ENCODE results near the gene DUOXA1. TPM values are rescaled to one million over a fixed set of nuclear protein-coding genes. Genes with fewer than 3 reads are reported as not detected.

DUOXA1 gene
- total and polyA plus RNA-seq, 9 of the 15 experiments (the other 6 are each of a cell fraction or from before 2014, with no cell fraction given) = 0.17 to 0.74 (median 0.24) TPM; not detected in 6

- Histone ChIP-seq H3K9me3 (replicated peaks; ENCODE audit: control insufficient read depth, insufficient read depth, low read depth, low read length) (no peaks in the 10 kb centered on the region), H3K9ac (ENCODE audit: insufficient read depth in 1 of 2, low read depth in 2 of 2, low read length in 2 of 2) (no peak overlapping the region), H4K20me1 (replicated peaks; ENCODE audit: control insufficient read depth, insufficient read depth, low read length) (no peaks in the 10 kb centered on the region), H3K4me2 (ENCODE audit: insufficient read depth, low read length) (no peak overlapping the region), H3K79me2 (ENCODE audit: control insufficient read depth, insufficient read depth, low read length) (no peaks in the 10 kb centered on the region), H2AFZ (ENCODE audit: low read depth, low read length) (no peak overlapping the region), H3K9me1 (ENCODE audit: control insufficient read depth, insufficient read depth, low read length) (no peaks in the 10 kb centered on the region), H3K4me3 (no peak overlapping the region), H3K27ac (ENCODE audit: extremely low read depth, low read depth, low read length) (no peak overlapping the region), H3K36me3 (ENCODE audit: control insufficient read depth, insufficient read depth, low read length) (no peaks in the 10 kb centered on the region), H3K27me3 (ENCODE audit: control insufficient read depth in 2 of 2, insufficient read depth in 2 of 2, low read length in 2 of 2) (peaks cover 21 to 35% of the 10 kb centered on the region in 2 experiments), H3K4me1 (replicated peaks in 1 of 2; ENCODE audit: control insufficient read depth in 2 of 2, insufficient read depth in 2 of 2, low read length in 2 of 2) (peaks cover 0 to 11% of the 10 kb centered on the region in 2 experiments; a peak in 2 of 5 replicates)
- in situ Hi-C loops (cut with MboI) = no loop called here
- intact Hi-C loops (cut with micrococcal nuclease) = no loop called here
- DNase-seq (ENCODE audit: extremely low read depth in 1 of 4, low spot score in 3 of 4) = no peak
- WGBS (ENCODE audit: insufficient coverage, low coverage, missing lambda C conversion rate) = under 1% methylated on average over 7 of the region's 7 CpGs
- FAIRE-seq = no peak
- POLR2A ChIA-PET = interaction anchor here (0.6 to 1.2 kb wide), 2 partner anchors 11 to 35 kb away, joined by 3 to 4 read pairs; no protein-coding TSS in a partner anchor
- CTCF ChIA-PET (ENCODE audit: low intra/inter-chr PET ratio) = no interaction called here
- TF ChIP-seq ZNF76 (CRISPR knock-in tag; IDR thresholded peaks at IDR 0.05; ENCODE audit: borderline replicate concordance) = no peak
- TF ChIP-seq SREBF1 (IDR thresholded peaks at IDR 0.05; ENCODE audit: borderline replicate concordance, low read depth, low read length) = no peak
- TF ChIP-seq YBX1 (IDR thresholded peaks at IDR 0.05) = no peak
- TF ChIP-seq ZNF347 (CRISPR knock-in tag; IDR thresholded peaks at IDR 0.05; ENCODE audit: low read depth) = no peak
- TF ChIP-seq NCOR1 (IDR thresholded peaks at IDR 0.05) = no peak
- TF ChIP-seq KHSRP (IDR thresholded peaks at IDR 0.05) = no peak
- BruUV-seq (replicated peaks) = no TSS peak
- no peak for ATAC-seq
Measured at GRCh38 chr15:45134046-45134445, 4.4 kb upstream of the DUOXA1 start.

DNA sequence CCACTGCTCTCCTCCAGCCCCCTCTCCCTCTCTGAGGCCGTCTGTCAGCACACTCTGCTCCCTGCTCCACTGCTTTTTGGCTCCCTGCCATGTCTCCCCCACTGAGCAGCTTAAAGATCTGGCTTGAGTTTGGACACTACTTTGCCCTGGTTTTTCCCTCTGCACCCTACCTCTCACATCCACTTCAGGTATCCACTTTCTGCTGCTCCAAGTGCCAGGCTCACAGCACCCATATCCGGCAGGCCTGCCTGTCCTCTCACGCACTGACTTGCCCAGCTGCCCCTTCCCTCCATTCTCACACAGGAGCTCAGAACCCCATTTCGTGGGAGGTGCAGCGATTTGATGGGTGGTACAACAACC lies 3.9 kb upstream of the DUOXA1 start:
- ChIA-PET POLR2A (interaction anchor here (0.6 kb wide), 2 partner anchors 36 to 110 kb away, joined by 3 to 4 read pairs; no protein-coding TSS in a partner anchor), CTCF (ENCODE audit: low intra/inter-chr PET ratio) (no interaction called here)
- ATAC-seq (no peak), DNase-seq (ENCODE audit: extremely low read depth in 1 of 4, low spot score in 3 of 4) (no peak), FAIRE-seq (no peak)
- Histone ChIP-seq H3K27ac (ENCODE audit: extremely low read depth, low read depth, low read length) (no peak overlapping the region), H4K20me1 (replicated peaks; ENCODE audit: control insufficient read depth, insufficient read depth, low read length) (no peaks in the 10 kb centered on the region), H3K9ac (ENCODE audit: insufficient read depth in 1 of 2, low read depth in 2 of 2, low read length in 2 of 2) (no peak overlapping the region), H3K9me1 (ENCODE audit: control insufficient read depth, insufficient read depth, low read length) (no peaks in the 10 kb centered on the region), H3K4me3 (no peak overlapping the region), H3K4me1 (replicated peaks in 1 of 2; ENCODE audit: control insufficient read depth in 2 of 2, insufficient read depth in 2 of 2, low read length in 2 of 2) (peaks cover 0 to 14% of the 10 kb centered on the region in 2 experiments; a peak in 2 of 5 replicates), H3K4me2 (ENCODE audit: insufficient read depth, low read length) (no peak overlapping the region), H3K9me3 (replicated peaks; ENCODE audit: control insufficient read depth, insufficient read depth, low read depth, low read length) (no peaks in the 10 kb centered on the region), H3K36me3 (ENCODE audit: control insufficient read depth, insufficient read depth, low read length) (no peaks in the 10 kb centered on the region), H3K79me2 (ENCODE audit: control insufficient read depth, insufficient read depth, low read length) (no peaks in the 10 kb centered on the region), H2AFZ (ENCODE audit: low read depth, low read length) (no peak overlapping the region), H3K27me3 (ENCODE audit: control insufficient read depth in 2 of 2, insufficient read depth in 2 of 2, low read length in 2 of 2) (peaks cover 23 to 40% of the 10 kb centered on the region in 2 experiments)
- intact Hi-C loops (cut with micrococcal nuclease) (no loop called here), in situ Hi-C loops (cut with MboI) (no loop called here)
- peak; percentile 89 for TF ChIP-seq NFIC (IDR thresholded peaks at IDR 0.05)
- TF ChIP-seq ZNF57 (CRISPR knock-in tag; IDR thresholded peaks at IDR 0.05) = no peak
- WGBS (ENCODE audit: insufficient coverage, low coverage, missing lambda C conversion rate) = 2% methylated on average over 5 of the region's 5 CpGs
- BruUV-seq (replicated peaks) = no TSS peak
